ENCODE measurements around the gene RPS6KA2.

DNA sequence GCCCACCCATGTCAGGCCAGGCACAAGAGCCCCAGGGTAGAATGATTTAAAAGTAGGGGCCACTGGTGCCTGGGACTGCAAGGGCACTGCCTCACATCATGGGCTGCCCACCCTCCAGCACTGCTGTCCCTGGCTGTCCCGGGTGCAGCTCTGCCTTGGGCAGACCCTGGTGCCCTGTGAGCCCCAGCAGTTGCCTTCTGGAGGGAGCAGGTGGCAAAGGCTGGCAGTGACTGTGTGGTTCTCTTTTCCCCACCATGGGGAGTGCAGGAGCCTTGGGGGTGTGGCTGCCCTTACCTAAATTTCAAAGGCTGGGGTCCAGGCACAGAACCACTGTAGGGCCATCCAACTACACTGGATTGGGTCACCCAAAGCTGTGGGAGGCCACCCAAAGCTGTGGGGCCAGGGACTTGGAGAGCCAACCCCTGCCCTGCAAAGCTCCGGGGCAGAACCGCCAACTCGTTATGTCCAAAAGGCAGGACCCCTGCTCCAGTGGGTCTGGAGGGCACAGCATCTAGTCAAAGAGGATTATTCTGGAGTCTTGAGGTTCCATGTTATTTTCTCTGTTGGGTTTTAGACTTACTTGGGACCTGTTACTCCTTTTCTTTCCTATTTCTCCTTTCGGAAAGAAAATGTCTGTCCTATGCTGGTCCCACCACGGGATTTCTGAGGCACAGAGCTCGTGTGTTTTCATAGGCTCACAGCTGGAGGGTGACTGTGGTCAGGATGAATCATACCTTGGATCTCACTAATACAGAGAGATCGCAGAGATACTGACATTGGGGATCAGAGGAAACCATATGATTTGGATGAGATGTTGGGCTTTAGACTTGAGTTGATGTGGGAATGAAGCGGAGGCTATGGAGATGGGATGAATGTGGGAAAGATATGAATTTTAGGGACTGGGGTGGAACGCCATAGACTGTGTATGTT is 105.9 kb downstream of the RPS6KA2 start:
- TF ChIP-seq, protein P1, sequence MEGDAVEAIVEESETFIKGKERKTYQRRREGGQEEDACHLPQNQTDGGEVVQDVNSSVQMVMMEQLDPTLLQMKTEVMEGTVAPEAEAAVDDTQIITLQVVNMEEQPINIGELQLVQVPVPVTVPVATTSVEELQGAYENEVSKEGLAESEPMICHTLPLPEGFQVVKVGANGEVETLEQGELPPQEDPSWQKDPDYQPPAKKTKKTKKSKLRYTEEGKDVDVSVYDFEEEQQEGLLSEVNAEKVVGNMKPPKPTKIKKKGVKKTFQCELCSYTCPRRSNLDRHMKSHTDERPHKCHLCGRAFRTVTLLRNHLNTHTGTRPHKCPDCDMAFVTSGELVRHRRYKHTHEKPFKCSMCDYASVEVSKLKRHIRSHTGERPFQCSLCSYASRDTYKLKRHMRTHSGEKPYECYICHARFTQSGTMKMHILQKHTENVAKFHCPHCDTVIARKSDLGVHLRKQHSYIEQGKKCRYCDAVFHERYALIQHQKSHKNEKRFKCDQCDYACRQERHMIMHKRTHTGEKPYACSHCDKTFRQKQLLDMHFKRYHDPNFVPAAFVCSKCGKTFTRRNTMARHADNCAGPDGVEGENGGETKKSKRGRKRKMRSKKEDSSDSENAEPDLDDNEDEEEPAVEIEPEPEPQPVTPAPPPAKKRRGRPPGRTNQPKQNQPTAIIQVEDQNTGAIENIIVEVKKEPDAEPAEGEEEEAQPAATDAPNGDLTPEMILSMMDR (IDR thresholded peaks at IDR 0.05), result no peak
- no peak for TF ChIP-seq POLR2A (IDR thresholded peaks at IDR 0.05)

Data from testis (tissue), 2 donors.